ENCODE measurements around the gene HES6.
"Not testable (repeated sequence)": the region's sequence is repeated elsewhere in the genome, so short reads cannot be mapped to it uniquely, and the experiment has no call there.

HES6 gene

DNA sequence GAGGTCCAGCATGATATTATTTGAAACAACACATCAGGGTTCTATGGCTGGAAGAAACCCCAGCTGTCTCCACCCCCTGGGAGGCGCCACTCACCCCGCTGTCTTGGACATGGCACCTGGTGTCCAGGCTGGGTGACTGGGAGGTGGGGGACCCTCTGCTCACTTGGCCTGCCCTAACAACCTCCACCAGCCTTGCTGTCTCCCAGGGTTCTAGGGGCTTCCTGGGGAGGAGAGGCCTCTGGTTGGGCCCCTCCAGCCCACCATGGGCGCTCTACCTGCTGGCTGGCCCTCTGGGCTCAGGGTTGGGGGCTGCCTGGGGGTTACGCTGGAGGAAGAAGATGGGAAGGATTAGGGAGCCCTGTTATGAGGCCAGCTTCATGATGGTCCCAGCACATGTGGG lies 32.3 kb upstream of the HES6 start:
- DNase-seq (ENCODE audit: low spot score) = no peak

DNA sequence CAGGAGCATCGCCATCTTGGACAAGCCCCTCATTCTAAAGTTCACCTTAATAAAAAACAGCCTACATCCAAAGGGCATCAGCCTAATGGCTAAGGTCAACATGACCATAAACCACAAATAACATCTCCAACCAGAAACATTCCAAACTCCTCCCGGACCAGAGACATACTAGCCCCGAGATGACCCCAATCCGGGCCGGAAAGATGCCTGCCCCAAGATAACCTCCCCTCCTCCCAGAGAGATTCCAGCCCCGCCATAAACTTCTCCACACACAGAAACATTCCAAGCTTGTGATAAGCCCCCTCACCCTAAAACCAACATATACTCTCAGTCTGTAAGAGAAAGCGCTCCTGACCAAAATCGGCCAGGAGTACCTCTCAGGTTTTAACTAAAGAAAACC lies 31.8 kb upstream of the HES6 start:
- not testable (repeated sequence) for DNase-seq (ENCODE audit: low spot score)

DNA sequence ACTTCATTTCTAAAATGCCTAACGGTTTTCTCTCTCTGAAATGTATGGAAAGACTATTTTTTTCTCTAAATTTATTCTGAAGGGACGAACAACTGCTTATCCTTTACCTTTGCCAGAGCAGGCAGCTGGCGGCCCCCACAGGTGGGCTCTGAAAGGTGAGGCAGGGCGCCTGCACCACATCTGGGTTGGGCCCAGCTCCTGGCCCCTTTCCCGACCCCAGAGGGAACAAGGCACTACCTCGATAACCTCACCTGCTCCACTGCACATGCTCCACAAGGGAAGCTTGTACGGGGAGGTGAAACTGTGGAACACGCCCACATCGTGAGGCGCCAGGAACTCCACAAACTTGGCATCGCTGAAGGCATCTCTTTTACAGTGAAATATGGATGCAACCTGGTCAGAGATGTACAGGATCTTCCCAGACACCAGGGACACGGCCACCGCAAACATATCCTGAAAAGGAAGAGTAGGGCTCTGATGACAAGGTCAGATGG lies 31.3 kb upstream of the HES6 start:
- DNase-seq (ENCODE audit: low spot score) = no peak

DNA sequence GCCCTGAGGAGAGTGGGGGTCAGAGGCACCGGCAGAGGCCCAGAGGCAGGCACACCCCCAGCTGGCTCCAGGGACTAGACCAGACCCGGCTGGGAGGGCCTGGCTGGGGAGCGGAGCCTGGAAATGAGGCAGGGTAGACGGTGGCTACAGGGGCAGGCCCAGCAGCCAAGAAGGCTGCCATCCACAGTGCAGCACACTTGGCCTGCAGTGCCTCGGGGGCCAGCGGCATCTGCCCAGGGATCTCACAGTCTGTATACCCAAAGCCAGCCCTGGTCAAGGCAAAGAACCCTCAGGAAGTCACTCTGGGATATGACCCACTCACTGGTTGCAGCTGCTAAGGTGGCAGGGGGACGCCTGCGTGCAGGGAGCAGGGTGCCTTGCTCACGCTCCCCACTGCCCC lies 30.8 kb upstream of the HES6 start:
- DNase-seq (ENCODE audit: low spot score) = no peak

DNA sequence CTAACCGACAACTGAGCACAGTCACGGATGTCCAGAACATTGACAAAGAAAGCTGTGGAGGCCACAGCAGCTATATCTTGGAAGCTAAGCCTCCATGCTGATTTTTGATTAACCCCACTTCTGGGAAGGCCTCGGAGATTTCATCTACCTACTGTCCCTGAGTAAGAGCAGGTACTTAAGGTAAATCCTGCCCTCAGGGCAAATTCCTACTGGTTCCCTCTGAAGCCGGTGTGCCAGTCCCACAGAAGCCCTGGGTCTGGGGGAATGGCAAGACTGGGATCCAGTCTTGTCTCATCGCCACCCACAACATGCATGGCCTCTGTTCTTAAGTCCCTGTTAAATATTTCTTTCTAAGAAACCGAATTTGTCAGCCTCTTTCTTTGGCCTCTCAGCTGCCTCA lies 29.9 kb upstream of the HES6 start:
- no peak for DNase-seq (ENCODE audit: low spot score)

DNA sequence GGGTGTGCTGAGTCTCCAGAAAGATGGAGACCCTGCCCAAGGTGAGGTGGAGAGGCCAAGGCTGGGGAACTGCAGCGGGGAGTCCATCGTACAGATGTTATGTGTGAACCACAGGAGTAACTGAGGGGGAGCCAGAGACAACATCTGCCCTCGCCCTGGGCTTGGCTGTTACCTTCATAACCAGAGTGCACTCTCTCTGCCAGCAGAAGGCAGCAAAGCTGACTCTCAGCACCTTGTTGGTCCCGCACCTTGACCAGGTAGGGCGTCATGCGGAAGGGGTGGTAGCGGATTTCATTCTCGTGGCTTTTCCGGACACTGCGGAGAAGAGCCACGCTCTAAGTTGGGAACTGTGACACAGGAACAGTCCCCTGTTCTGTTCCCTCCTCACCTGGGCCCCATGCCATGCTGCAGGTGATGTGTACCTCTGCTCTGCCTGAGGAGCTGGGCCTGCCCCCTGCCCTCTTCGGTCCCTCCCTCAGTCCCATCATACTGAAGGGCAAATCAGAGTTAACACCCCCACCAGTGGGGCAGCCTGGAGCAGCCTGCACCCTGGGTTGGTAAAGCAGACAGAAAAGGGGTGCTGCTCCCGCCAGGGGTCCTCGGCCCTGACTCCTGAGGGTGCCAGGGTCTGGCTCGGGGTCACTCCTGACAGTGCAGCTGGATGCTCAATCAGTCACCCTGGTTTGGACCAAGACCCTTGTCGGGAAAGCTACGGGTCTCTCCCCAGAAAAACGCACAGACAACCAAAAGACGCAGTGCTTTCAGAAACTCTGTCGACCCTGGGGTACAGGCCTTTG lies 28.2 kb upstream of the HES6 start:
- DNase-seq (ENCODE audit: low spot score) = no peak

DNA sequence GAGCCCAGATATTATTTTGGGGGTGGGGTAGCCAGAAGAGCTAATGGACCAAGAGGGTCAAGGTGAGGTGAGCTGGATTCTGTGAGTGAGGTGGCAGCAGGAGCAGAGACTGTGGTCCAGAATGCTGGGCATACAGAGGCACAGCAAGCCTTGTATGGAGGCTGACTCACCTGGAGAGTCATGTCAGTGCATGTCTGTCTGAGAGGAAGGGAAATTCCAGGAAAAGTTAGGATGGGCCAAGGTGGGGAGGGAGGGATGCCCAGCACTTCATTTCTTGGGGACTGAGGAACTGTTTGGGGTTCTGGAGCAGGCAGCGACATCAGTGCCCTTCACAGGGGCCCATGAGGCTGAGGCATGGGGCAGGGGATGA lies 27.5 kb upstream of the HES6 start:
- no peak for DNase-seq (ENCODE audit: low spot score)

DNA sequence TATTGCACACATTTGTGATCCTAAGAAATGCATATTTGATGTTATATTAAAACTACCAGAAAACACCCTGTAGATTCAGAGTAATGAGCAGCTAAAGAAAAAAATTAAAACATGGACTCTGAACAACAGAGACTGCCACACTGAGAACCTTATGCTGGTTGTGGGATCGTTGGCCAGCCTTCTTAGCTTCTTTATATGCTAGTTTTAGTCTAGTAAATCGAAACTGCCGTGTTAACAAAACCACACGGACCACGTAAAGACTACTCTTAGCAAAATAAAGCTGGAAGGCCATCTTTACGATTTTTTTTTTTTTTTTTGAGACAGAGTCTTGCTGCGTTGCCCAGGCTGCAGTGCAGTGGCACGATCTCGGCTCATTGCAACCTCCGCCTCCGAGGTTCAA lies 25.8 kb upstream of the HES6 start:
- DNase-seq (ENCODE audit: low spot score) = no peak

DNA sequence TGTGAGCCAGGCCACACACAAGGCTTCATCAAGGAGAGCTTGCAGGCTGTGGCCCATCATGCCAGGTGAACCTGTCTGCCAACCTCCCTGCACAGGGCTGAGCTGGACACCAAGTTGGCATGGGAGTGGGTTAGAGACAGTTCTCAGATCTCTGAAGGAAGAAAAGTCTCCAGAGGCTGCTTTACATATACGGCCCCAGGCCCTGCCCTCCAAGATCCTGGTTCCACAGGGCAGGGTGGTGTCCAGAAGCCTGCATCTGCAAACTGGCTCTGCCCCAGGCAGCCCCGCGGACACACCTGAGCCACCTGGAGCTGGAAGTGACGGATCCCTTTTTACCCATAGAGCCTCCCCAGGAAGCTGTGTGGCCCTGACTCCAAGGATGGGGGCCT lies 24.2 kb upstream of the HES6 start:
- DNase-seq (ENCODE audit: low spot score) = no peak

DNA sequence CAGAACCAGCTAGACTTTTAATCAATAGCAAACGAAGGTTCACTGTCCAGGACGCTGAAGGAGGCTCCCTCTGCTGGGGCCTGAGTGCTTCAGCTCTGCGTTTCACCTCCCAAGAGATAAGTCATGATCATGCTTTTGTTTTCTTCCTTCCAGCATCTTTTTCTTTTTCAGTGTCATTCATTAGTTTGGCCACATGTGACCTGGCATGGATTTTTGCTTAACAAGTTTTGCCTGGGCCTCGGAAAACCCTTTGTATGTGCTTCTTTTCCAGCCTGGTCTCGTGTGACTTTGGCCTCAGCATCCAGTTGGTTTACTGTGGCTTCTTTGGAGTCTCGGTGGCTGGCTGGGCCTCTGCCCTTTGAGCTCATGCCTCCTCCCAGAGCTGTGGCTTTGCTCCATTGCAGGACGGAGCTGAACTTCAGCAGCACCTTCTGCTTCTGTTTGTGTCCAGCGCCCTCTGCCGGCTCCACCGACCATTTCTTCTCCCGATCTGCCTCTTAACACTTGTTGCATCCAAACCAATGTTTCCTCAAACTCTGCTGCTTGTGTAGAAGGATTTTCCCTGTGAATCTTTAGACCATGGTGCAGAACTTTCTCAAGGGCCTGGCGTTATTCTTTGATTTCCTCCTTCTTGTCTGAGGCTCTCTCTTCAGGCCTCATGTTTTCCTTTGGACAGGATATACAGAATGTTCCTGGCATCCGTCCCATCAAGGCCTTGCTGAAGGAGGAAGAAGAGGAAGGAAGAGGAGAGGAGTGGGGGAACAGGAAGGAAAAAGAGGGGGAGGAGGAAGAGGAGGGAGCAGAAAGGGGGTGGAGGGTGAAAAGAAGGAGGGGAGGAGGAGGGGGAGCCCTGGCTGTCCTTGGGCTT lies 23.6 kb upstream of the HES6 start:
- peak; percentile 84 for DNase-seq (ENCODE audit: low spot score)

DNA sequence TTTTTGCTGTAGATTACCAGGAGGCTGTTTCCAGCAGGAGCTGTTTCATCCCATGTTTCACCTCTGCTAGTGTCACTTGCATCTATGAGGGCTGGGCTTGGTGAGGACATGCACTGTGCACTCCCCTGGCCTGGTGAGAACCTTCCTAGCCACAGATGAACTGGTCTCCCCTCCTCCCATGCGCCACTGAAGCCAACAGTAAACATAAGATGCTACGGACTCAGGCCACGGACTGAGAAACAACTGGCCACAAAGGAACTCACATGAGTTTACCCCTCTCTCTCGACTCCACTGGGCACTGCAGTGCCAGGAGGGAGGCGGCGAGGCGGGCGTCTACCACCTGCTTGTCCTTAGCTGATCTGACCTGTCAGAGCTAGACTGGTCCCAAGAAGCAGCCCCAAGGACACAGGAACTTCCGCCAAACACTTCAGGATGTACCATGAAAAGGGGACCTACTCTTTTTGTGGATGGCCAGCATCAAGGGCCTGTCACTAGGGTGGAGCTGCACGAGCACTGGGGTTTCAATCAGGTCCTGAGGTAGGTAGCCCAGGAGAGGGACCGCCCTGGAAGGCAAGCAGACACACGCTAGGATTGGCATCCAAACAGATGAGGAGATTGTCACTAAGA lies 22.8 kb upstream of the HES6 start:
- no peak for DNase-seq (ENCODE audit: low spot score)

DNA sequence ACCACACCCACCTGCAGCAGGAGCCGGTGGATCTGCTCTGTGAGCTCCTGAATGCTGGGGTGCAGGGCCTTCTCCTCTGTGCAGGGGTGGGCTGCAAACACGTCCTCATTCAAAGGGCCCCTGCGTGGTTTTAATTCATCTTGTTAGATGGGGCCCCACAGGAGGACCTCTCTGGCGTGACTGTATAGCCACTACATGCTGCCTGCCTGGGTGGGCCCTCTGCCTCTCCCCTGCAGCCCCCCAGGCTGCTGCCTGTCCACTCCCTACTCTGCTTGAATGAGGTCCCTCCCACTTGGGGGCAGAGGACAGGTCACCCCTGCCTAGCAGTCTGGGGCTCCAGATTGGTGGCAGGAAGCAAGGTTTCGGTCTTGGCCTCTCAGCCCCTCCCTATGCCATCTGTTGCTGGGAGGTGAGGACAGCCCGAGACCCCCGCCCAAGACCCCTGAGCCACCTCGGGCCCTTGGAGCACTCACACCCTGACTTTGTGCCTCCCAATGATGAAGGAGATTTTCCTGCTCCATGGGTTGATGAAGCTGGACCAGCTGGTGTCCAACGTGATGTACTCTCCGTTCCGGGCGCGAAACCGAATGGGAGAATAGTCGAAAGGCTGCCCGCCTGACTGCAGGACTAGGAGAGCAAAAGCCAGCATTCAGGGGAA lies 22.0 kb upstream of the HES6 start:
- no peak for DNase-seq (ENCODE audit: low spot score)

DNA sequence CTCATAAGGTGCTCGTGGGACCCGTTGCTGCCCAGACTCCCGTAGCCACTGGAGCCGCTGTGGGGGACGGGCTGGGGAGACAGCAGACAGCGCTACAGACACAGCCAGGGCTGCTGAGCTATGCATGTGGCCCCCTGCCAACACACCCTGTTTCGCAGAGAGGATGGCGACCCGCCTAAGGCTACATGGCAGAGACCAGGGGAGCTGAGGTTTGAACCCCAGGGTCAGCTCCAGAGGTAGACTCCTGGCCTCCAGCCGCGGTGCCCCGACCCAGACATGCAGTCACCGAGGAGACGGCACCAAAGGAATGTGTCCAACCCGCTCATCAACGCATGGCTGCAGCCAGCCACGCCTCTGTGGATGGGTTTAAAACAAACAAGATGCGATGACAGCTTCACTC lies 21.0 kb upstream of the HES6 start:
- no peak for DNase-seq (ENCODE audit: low spot score)

DNA sequence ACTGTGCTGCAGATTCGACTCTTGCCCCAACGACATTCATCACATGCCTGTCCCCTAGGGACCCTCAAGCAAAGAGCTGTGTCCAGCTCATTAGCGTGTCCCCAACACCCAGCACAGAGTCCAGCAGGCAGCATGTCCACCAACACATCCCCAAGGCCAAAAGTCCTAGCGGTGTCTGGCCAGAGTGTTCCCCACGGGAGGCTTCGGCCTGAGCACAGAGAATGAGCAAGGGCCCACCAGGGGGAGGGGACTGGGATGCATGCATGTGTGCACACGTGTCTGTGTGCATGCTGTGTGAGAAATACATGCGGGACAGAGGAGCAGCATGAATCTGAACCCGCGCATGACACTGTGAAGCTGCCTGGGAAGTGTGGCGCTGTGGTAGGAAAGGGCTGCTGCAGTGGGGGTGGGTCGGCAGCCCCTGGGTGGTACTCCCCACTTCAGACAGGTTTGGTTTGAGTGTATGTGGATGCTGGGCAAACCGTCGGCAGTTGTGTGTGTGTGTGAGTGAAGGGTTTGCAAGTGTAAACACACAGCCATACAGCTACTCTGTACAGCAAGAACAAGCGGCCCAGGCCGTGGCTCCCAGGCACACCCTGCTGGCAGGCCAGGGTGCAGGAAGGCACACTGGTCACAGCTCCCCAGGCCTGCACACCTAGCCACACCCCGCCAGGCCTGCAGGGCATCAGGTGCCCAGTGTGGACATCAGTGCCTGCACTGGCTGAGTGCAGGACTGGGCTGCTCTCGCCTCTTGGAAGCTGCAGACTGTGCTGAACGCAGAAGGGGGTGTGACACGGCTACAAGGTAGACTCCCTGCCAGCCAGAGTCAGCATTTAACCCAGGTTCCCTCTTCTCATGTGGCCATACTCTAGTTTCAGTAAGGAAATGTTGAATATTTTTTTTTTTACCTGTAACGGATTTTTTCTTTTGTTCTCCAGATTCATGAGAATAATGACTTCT lies 19.5 kb upstream of the HES6 start:
- peak; percentile 62 for DNase-seq (ENCODE audit: low spot score)

DNA sequence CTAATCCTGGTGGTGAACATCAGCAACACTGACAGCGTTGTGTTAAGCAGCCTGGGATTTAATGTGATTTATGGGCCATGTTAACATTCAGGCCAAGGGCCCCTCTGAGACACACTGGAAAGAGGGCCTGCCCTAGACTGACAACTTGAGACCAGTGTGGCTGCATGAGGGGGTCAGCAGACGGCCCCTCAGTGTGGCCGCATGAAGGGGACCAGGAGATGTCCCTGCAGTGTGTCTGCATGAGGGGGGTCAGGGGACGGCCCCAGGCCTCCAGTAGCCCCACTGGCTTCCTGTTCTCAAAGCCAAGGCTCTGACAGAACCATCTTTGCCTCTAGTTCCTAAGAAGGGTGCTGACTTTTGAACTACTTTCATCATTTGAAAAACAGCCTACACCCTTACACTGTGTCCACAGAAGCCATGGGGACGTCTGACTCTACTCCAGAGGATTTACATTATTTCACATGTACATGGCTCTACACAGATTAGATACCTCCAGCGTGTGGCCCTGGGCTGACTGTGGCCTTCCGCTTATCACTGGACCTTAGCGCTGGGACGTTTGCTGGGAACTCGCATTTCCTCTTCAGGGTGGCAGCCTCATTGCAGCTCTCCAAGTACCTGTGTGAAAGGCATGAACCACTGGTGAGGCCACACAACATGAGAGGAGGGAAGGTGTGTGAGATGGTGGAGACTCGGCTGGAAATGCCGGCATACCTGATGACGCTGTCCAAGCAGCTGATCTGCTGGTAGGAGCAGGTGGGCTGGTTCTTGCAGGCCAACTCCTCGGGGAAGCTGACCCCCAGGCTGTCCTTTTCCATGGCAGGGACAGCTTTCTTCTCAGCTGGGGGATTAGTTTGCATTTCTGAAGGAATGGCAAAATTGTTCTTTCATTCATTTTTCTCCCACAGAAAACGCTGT lies 18.2 kb upstream of the HES6 start:
- no peak for DNase-seq (ENCODE audit: low spot score)

DNA sequence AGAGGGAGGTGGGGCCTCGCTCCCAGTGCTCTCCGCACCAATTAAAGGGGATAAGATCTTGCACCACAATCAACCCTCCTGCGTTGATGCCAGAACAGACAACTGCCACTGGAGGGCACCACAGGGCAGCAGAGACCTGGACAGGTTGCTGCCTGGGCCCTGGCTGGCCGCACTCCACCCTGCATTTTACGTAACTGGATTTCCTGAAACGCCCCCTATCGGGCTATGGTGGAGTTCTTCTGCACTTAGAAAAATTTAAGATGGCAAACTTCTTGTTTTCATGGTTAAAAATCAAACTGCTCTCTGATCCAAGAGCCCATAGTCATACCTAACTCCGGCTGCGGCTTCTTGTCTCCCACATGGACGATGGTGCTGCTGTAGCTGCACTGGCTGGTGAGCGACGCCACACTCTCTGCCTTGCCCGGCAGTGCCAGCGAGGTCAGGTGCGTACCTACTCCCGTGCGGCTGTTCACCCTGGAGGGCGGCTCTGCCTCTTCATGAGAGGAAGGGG lies 16.8 kb upstream of the HES6 start:
- DNase-seq (ENCODE audit: low spot score) = peak; percentile 92

DNA sequence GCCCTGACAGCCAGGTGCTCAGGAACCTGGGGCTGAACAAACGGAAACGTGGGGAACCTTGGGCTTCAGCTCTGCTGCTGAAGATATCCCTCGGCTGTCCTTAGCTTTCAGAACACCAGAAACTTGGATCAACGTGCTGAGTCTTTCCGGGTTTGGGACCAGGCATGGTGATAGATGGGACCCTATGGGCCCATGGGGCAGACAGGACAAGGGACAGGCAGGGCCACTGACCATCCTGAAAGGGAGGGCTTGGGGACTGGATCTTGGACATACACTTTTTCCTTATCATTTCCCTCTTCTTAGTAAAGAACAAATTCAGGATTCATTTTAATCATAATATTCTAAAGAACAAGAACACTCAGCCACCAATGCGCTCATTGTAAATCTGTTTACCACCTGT lies 16.3 kb upstream of the HES6 start:
- DNase-seq (ENCODE audit: low spot score) = no peak

DNA sequence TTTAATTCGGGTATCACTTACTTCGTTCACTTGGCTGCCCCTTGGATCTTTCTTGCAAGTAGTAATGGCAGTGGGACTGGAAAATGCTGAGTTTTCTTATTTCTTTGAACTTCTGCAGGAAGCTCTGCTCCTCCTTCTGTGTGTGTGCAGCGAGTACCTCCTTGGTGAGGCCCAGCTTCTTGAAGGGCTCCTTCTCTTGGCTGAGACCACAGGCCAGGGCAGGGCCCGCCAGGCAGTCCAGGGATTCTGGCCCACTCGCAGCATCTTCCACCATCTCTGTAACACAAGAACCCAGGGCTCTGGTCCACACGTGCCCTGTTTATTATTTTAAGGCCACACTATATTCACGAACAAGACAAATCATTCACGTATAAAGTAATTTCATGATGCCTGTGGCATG lies 15.8 kb upstream of the HES6 start:
- no peak for DNase-seq (ENCODE audit: low spot score)

DNA sequence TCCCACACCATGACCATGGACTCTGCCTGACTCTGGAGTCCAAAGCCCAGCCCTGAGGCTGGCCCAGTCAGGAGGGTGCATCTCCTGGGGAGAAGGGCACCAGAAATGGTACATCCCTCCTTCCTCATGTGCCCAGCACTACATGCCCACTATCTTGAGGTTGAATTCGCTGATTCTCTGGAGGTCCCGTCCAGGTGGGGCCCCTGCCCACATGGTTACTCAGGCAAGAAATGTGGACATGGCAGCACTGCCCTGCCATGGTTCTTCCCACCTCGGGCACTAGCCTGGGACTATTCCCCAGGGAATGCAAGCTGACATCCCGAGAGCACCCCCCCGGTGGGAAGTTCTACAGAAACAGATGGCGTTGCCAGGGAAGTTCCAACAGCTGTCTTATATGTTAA lies 15.3 kb upstream of the HES6 start:
- peak; percentile 57 for DNase-seq (ENCODE audit: low spot score)
